GM19455 (cell line): Measurements from ENCODE around the gene CPNE9.

Source experiments
- ATAC-seq: cut with Tn5 transposase; IDR thresholded peaks from one replicate; pipeline ENCODE4 v1.9.1; 2021; ENCODE audit not compliant: unreplicated experiment

CPNE9 gene

GRCh38 chr3:9713142-9713541, 9.5 kb downstream of the CPNE9 start:
- no peak for ATAC-seq

DNA sequence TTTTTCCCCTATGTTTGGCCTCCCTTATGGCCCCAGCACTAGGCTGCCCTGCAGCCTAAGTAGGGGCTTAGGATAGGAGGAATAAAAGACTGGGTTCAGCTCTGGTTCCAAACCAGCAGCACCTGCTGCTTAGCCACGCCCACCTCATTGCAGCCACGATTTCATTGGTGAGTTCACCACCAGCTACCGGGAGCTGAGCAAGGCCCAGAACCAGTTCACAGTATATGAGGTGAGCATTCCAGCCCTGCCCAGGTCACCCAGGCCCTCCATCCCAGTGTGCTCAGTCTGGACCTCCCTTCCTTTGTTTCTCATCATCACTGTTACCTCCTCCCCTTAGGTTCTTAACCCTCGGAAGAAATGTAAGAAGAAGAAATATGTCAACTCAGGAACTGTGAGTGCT, 11.5 kb downstream of the CPNE9 start:
- ATAC-seq = no peak

- no peak for ATAC-seq
These were observed 12.3 kb downstream of the CPNE9 start for GRCh38 chr3:9715764-9716437.

GRCh38 chr3:9716801-9717555, 13.3 kb downstream of the CPNE9 start:
- ATAC-seq = no peak

- no peak for ATAC-seq
These were observed 13.9 kb downstream of the CPNE9 start for GRCh38 chr3:9717563-9717962.

DNA sequence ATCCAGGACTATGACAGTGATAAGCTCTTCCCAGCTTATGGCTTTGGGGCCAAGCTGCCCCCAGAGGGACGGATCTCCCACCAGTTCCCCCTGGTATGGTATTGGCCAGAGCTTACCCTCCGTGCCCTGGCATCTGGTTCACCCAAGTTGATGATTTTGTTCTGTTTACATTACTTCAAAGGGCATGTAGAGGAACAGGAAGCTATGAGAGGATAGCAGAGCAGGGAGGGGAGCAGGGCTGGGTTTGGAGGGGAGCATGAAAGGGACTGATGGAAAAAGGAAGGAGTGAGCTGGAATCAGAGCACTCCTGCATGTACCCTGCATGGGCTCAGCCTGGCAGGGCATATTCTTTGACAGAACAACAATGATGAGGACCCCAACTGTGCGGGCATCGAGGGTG, 14.5 kb downstream of the CPNE9 start:
- ATAC-seq = no peak

DNA sequence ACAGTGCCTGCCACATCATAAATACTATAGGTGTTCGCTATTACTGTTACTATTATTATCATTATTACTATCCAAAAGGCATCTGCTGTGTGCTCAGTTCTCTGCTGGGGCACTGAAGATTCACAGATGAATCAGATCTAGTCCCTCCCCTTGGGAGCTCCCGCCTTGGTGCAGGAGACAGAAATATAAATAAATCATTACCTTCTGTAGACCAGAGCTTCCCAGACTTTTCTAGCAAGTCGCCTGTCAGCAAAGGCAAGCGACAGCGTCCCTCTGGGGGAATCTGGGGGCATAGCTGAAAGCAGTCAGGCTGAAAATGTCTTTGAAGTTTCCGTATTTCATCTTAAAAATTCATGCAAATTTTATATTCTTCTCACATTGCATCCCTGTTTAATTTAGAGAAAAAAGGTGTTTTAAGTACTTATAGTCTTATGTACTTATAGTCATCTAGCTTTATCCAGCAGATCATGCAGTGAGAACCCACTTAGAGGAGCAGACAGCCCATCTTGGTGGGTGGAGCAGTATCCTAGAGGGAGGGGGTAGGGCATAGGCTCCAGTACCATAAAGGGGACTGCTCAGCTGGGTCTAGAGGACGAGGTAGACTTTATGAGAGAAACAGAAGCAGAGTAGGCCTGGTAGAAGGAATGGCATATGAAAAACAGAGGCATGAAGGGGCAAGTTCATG, 17.5 kb downstream of the CPNE9 start:
- no peak for ATAC-seq

- no peak for ATAC-seq
These were observed 18.0 kb downstream of the CPNE9 start for GRCh38 chr3:9721700-9722060.

- no peak for ATAC-seq
These were observed 22.3 kb downstream of the CPNE9 start for GRCh38 chr3:9725775-9726515.

- ATAC-seq = no peak
These were observed 23.5 kb downstream of the CPNE9 start for GRCh38 chr3:9727041-9727595.

GRCh38 chr3:9727743-9728142, 24.1 kb downstream of the CPNE9 start:
- no peak for ATAC-seq

- no peak for ATAC-seq
These were observed 25.8 kb downstream of the CPNE9 start for GRCh38 chr3:9729419-9729818.

GRCh38 chr3:9730657-9731205, 27.1 kb downstream of the CPNE9 start:
- peak; percentile 44 for ATAC-seq

DNA sequence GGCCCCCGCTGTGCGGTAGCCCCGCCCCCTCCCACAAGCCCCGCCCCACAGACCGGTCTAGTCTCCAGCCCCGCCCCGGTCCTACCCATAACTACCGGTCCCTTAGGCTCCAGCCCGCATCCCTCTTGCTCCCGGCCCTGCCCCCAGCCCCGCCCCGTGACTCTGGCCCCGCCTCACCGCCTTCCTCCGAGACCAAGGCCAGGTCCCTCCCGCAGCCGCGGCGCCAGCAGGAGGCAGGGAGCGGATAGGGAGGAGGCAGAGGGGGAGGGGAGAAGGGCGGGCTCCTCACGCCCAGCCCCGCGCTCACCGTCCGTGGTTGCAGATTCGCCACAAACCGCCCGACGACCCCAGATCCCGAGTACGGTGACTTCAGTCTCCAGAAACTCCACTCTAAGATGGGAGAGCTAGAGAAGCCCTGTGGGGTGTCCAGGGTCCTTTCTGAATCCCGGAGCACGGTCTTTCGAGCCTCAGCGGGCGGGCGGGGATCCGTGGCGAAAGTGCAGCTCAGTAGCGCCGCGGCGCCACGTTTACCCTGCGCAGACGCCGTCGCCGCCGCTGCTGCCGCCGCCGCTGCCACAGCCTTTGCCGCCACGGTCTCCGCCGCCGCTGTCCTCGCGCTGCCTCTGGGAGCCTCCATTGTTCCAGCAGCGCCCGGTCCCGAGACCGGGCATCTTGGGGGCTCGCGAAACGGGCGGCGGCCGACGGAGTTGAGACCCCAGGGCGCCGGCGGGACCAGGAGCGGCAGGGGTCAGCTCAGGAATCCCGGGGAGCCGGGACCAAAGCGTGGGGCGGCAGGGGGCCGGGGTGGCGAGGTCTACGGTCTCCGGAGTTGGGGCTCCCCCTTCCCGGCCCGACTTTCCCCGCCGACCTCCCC, 27.8 kb downstream of the CPNE9 start, which contains the start of gene BRPF1:
Gene BRPF1, plus strand, starts transcription at position 530 of the 874 bp plus-strand sequence. CDS start 2,406 bp downstream, outside the sequence.
- peak; percentile 91 for ATAC-seq

DNA sequence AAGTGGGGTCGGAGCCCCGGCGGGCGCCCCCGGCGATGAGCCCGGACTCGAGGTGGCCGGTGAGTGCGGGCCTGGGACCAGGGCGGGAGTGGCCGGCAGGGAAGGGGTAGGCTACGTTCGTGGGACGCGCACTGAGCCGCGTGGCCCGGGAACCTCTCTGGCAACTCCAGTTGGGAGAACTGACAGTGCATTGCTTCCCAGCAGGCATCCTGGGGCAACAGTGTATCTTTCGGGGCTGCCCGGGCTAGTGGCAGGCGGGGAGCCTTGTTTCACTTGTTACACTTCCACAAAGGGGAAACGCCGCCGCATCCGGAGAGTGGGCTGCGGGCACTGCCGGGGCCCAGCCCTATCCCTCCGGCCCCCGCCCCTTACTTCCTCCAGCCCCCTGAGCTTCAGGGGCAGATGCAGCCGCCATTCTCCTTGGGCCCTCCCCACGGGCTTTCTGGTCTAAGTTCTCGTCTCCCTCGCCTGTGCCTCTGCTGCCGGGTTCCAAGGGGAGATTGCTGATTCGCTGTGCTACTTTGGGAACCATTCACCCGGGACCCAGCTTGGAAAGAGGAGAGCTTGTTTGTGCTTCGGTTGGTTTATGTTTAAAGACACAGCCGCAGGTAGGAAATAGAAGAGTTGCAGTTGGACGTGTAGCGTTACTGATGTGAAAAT, 28.6 kb downstream of the CPNE9 start:
- ATAC-seq = peak; percentile 22

- no peak for ATAC-seq
These were observed 29.1 kb downstream of the CPNE9 start for GRCh38 chr3:9732740-9733115.

DNA sequence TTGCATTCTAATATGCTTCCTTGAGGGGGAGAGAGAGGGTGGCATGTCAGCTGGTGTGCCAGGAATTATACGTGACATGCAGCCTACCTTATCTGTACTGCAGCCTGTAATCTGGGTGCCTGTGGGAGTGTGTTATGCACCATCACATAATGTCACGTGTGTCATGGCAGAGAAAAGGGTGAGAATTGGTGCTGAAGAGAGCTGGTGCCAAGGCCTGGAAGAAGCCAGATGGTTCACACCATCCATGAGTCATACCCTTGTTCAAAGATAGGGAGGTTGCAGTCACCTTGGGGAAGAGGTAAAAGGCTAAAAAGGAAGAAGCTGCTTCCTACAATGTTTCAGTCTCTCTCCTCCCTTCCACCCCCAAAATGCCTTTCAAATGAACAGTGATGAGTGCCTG, 33.2 kb downstream of the CPNE9 start:
- no peak for ATAC-seq

- ATAC-seq = no peak
These were observed 35.5 kb downstream of the CPNE9 start for GRCh38 chr3:9739181-9739580.

GRCh38 chr3:9742560-9742959, 38.9 kb downstream of the CPNE9 start:
- ATAC-seq = no peak
